Breast epithelium (tissue), 4 donors: ENCODE measurements around the gene LGR4. TPM values are rescaled to one million over a fixed set of nuclear protein-coding genes. Genes with fewer than 3 reads are reported as not detected.

Experiments used
- DNase-seq, 2 donors: peaks; one replicate each; pipeline ENCODE4 v3.0.0-alpha.2; 2019; ENCODE audit warnings: low spot score in 2 of 2
- H3K27ac ChIP-seq, 2 donors: fragments of 200-600 bp; sonication (generic) in 1 of 2; one replicate each; pipeline ENCODE4 v1.5.1; 2016 to 2019; ENCODE audit warnings: mild to moderate bottlenecking in 1 of 2
- H3K27me3 ChIP-seq, 2 donors: fragments of 200-600 bp; sonication (generic) in 1 of 2; one replicate each; pipeline versions ENCODE4 v1.5.1 to v1.6.0; 2017 to 2019; ENCODE audit warnings: control low read depth in 1 of 2, mild to moderate bottlenecking in 1 of 2
- H3K36me3 ChIP-seq: fragments of 200-600 bp; one replicate; pipeline ENCODE4 v1.5.1; 2019
- H3K4me1 ChIP-seq, 2 donors: fragments of 200-600 bp; sonication (generic); one replicate each; pipeline ENCODE4 v1.5.1; 2016 to 2019; ENCODE audit warnings: control low read depth in 1 of 2
- H3K4me3 ChIP-seq, 3 donors: fragments of 200-600 bp; sonication (generic); 1 replicate in 2 of 3; 2 replicates in 1 of 3; pipeline ENCODE4 v1.5.1; 2016 to 2019; ENCODE audit warnings: mild to moderate bottlenecking in 3 of 3, moderate library complexity in 2 of 3
- H3K9me3 ChIP-seq, 2 donors: fragments of 200-600 bp; sonication (generic) in 1 of 2; one replicate each; pipeline ENCODE4 v1.5.1; 2016 to 2019; ENCODE audit warnings: control low read depth in 1 of 2
- CTCF ChIP-seq, 3 donors: fragments of 450-650 bp; IDR thresholded peaks; one replicate each; pipeline ENCODE4 v1.5.1; 2016 to 2017; ENCODE audit warnings: antibody characterized with exemption in 3 of 3, mild to moderate bottlenecking in 3 of 3, moderate library complexity in 3 of 3
- POLR2A ChIP-seq: fragments of 450-650 bp; IDR thresholded peaks from one replicate; pipeline ENCODE4 v1.6.1; 2016; ENCODE audit warnings: antibody characterized with exemption, mild to moderate bottlenecking, moderate library complexity
- POLR2AphosphoS5 ChIP-seq, 3 donors: sonication (generic); formaldehyde crosslinking; IDR thresholded peaks; one replicate each; pipeline ENCODE4 v1.6.1; 2017; ENCODE audit warnings: antibody characterized with exemption in 3 of 3
- intact Hi-C: fragments of 100-400 bp; cut with DNase I; formaldehyde crosslinking; loops from one replicate; pipeline ENCODE4 v1.15.1; 2023; ENCODE audit warnings: low total_unique reads
- total RNA-seq, 3 donors: library from RNA; depleted of rRNA; stranded (reverse); fragments of >200 nt; gene quantifications; one replicate each; pipeline ENCODE4 v1.1.0, GENCODE V29; 2016

The LGR4 gene
- total RNA-seq, 3 donors from 2014 or later, result 28.5 to 93.7 (median 34.2) TPM

- Histone ChIP-seq H3K4me1 (no peaks in the 10 kb centered on the region), H3K9me3 (no peaks in the 10 kb centered on the region), H3K4me3 (no peak overlapping the region), H3K27ac (no peak overlapping the region), H3K27me3 (no peaks in the 10 kb centered on the region), H3K36me3 (no peaks in the 10 kb centered on the region)
- no peak for DNase-seq
- TF ChIP-seq POLR2A (no peak), POLR2AphosphoS5 (IDR thresholded peaks at IDR 0.05) (no peak), CTCF (IDR thresholded peaks at IDR 0.05) (no peak)
- intact Hi-C loops, result no loop called here
Measured at GRCh38 chr11:27385245-27385644, 87.3 kb downstream of the LGR4 start.

GRCh38 chr11:27384227-27384626, 88.4 kb downstream of the LGR4 start:
- H3K36me3 ChIP-seq, result no peaks in the 10 kb centered on the region
- TF ChIP-seq POLR2A (no peak), CTCF (IDR thresholded peaks at IDR 0.05) (no peak), POLR2AphosphoS5 (IDR thresholded peaks at IDR 0.05) (no peak)
- H3K27ac ChIP-seq, result no peak overlapping the region
- no peak for DNase-seq
- intact Hi-C loops, result no loop called here
- no peaks in the 10 kb centered on the region for H3K4me1 ChIP-seq
- no peaks in the 10 kb centered on the region for H3K9me3 ChIP-seq
- H3K4me3 ChIP-seq, result no peak overlapping the region
- no peaks in the 10 kb centered on the region for H3K27me3 ChIP-seq

- TF ChIP-seq POLR2A (no peak), POLR2AphosphoS5 (IDR thresholded peaks at IDR 0.05) (no peak), CTCF (IDR thresholded peaks at IDR 0.05) (no peak)
- Histone ChIP-seq H3K9me3 (no peaks in the 10 kb centered on the region), H3K27ac (no peak overlapping the region), H3K4me3 (no peak overlapping the region), H3K27me3 (no peaks in the 10 kb centered on the region), H3K36me3 (no peaks in the 10 kb centered on the region), H3K4me1 (no peaks in the 10 kb centered on the region)
- intact Hi-C loops, result no loop called here
- no peak for DNase-seq
Measured at GRCh38 chr11:27383645-27384044, 88.9 kb downstream of the LGR4 start.

GRCh38 chr11:27381238-27381666, 91.3 kb downstream of the LGR4 start:
- Histone ChIP-seq H3K36me3 (no peaks in the 10 kb centered on the region), H3K27me3 (no peaks in the 10 kb centered on the region), H3K27ac (no peak overlapping the region), H3K9me3 (no peaks in the 10 kb centered on the region), H3K4me3 (no peak overlapping the region), H3K4me1 (no peaks in the 10 kb centered on the region)
- no peak for TF ChIP-seq POLR2A
- no peak for TF ChIP-seq CTCF (IDR thresholded peaks at IDR 0.05)
- no peak for TF ChIP-seq POLR2AphosphoS5 (IDR thresholded peaks at IDR 0.05)
- no peak for DNase-seq
- intact Hi-C loops, result no loop called here

- Histone ChIP-seq H3K27ac (no peak overlapping the region), H3K4me3 (no peak overlapping the region), H3K36me3 (no peaks in the 10 kb centered on the region), H3K4me1 (no peaks in the 10 kb centered on the region), H3K9me3 (no peaks in the 10 kb centered on the region), H3K27me3 (no peaks in the 10 kb centered on the region)
- DNase-seq, result no peak
- intact Hi-C loops, result no loop called here
- TF ChIP-seq POLR2AphosphoS5 (IDR thresholded peaks at IDR 0.05) (no peak), POLR2A (no peak)
Measured at GRCh38 chr11:27380771-27381170, 91.8 kb downstream of the LGR4 start.

GRCh38 chr11:27379449-27379848, 93.1 kb downstream of the LGR4 start:
- TF ChIP-seq POLR2A, result no peak
- TF ChIP-seq POLR2AphosphoS5 (IDR thresholded peaks at IDR 0.05), result no peak
- TF ChIP-seq CTCF (IDR thresholded peaks at IDR 0.05), result no peak
- Histone ChIP-seq H3K4me1 (no peaks in the 10 kb centered on the region), H3K4me3 (no peak overlapping the region), H3K27ac (no peak overlapping the region), H3K27me3 (no peaks in the 10 kb centered on the region), H3K36me3 (no peaks in the 10 kb centered on the region), H3K9me3 (no peaks in the 10 kb centered on the region)
- DNase-seq, result no peak
- intact Hi-C loops, result no loop called here
